HG02759 (cell line): Measurements from ENCODE around the gene JAKMIP3.

ENCODE experiments used
- ATAC-seq: cut with Tn5 transposase; IDR thresholded peaks from one replicate; pipeline ENCODE4 v1.9.1; 2021; ENCODE audit warnings: mild to moderate bottlenecking, moderate library complexity; ENCODE audit not compliant: unreplicated experiment

JAKMIP3 gene

DNA sequence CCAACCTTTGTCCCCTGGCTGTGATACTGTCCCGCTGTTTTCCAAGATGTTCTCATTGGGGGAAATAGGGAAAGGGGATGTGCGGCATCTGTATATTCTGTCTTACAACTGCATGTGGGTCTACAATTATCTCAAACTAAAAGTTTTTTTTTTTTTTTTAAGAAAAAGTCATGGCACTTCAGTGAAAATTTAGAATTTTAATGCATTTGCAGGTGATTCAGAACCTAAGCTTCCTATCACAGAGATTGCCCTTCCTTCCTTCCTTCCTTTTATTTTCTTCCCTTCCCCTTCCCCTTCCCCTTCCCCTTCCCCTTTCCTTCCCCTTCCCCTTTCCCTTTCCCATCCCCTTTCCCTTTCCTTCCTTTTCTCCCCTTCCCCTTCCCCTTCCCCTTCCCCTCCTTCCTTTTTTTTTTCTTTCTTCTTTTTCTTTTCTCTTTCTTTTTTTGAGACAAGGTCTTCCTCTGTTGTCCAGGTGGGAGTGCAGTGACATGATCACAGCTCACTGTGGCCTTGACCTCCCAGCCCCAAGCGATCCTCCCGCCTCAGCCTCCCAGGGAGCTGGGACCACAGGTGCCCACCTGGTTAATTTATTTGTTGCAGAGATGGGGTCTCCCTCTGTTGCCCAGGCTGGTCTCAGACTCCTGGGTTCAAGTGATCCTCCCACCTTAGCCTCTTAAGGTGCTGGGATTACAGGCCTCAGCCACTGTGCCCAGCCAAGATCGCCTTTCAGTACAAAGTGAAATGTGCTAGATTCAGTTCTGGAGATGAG, 32.0 kb downstream of the JAKMIP3 start:
- ATAC-seq: no peak

DNA sequence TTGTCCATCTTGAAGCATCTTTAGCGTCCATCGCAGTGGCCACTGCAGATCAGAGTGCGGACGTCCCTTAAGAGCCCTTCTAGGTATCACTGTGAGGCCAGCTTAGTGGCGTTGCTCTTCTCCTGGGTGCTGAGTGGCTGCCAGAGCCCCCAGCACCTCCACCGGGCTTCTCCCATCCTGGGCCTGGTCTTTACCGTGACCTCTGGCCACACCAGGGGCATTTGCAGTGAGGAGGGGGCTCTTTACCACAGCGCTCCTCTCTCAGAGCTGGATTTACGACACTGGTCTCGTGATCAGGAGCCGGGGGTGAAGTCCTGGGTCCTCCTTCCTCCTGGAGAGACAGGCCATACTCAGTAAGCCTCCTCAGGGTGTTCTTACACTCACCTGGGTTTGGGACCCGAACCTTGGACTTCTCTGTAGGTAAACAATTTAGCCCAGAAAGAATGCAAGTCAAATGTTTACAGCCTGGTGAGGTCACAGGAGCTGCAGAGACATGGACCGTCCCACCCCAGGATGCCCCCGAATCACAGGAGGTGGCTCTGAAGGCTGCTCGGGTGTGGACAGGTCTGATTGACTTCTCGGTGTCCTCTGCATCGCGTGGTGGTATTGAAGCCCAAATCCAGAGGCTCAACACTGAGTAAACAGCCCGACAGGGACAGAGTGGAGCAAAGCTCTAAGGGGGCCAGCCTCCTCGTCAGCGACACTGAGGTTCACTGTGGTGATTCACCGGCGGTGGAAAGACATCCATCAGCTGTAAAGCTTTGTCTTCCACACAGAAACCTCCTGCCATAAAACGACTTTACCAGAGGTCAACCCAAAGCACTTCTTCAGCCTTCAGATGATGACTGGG, 33.0 kb downstream of the JAKMIP3 start:
- ATAC-seq: no peak

DNA sequence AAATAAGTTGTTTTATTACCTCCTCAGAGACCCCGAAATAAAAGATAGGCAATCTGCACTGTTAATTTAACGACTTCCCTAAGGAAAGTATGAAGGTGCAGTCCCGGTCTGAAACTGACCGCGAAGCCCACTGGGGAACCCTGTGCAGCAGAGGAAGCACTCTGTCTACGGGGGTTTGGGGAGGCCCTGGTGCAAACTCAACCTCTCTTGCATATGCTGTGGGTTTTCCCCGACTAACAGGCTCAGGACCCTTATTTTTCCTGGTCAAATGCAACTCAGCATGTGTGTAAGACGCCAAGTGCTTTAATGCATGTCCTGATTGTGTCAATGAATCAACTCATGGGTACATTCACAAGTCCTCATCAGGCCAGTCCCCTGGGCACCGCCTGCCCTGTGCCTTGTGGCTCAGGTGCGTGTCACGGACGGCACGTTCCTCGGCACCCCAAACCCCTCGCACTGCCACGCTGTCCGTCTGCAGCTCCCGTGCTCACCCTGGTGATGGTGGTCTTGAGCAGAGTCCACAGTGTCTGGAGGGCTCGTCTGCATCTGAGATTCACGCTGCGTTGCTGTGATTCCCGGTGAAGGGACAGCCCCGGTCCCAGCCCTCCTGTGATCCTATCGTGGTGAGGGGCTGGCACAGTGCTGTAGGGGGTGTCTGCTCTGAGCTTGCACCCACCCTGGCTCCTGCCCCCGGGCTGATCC, 33.8 kb downstream of the JAKMIP3 start:
- ATAC-seq: no peak

DNA sequence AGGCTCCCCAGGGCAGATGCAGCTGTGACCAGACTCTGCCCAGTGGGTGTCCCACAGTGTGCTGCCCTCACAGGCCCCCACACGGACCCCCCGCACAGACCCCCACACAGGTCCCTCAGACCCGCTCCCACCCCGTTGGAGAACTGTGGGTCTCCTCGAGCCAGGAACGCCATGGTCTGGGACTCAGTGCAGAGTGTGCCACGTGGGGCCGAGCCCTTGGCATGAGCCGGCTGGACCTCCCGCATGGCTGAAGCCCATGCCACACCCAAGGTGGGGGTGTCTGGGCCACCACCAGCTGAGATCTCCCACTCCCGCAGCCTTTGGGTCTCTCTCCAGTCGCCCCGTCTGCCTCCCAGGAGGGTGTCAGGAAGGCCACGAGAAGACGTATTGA, 34.3 kb downstream of the JAKMIP3 start:
- no peak for ATAC-seq

DNA sequence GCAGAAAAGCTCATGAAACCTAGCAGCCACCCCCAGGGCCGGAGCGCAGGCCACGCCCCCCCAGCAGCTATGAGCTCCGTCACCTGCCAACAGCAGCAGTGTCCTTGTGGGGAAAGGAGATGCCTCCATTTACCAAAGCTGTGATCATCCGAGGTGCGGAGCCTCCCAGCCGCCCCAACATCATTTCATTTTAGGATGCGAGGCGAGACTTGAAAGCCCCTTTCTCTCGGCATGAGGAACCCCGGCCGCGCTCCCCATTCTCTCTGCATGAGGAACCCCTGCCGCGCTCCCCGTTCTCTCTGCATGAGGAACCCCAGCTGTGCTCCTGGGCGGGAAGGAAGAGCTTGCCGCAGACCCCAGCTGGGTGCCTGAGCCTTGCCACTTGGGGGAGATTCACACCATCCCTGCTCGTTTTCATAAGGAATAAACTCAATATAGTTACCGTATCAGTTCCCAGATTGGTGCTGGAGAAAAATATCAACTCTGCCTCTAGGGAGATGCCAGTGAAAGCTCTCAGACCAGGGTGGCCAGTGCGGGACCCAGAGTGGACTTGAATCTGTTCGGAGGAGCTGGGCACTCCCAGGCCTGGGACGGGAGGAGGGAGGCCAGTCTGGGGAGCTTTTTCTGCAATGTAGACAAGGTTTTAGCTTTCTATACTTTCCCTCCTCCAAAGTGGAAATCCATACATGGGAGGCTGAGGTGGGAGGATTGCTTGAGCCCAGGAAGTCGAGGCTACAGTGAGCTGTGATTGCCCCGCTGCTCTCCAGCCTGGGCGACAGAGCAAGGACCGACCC, 35.0 kb downstream of the JAKMIP3 start:
- no peak for ATAC-seq

DNA sequence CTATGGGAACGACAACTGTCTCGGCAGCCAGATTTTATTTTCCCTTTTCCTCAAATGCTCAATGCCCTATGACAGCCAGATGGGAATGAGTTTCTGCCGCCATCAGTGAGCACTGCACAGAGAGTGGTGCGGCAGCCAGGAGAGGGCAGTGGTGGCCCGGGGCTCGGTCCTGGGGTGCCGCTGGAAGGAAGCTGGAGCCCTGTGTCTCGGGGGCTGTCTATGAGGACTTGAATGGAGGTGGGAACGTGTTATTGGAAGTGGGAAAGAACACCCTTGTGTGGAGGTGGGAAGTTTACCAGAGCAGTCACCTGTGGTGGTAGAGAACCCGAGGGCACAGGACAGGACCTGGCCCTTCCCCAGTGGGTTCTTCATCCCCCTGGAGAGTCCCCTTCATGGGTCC, 35.8 kb downstream of the JAKMIP3 start:
- ATAC-seq: no peak

DNA sequence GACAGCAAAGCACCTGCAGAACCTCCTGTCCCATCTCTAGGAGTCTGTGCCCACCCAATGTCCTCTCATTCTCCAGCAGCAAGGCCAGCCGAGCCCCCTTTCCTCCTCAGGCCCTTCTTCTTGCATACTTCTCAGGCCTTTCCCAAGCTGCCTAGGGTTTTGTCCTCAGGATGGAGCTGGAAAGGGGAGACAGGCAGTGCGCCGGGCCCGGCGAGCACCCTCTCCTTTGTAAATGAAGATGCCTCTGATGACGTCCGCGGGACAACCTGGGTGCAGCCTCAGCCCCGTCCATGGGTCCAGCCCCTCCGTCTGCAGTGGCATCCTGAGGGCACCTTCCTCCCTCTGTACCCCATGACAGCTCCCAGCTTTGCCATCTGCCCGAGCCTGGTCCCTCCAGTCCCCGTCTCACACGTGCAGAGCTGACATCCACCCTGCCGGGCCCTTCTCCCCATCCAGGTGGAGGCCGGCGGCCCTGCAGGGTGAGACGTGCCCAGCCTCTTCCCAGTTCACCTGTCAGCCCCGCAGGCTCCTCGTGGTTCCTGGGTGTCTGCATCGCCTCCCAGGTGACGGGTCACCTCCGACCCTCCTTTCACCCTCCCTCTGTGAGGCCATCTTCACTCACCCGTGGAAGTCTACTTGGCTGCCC, 36.4 kb downstream of the JAKMIP3 start:
- no peak for ATAC-seq

DNA sequence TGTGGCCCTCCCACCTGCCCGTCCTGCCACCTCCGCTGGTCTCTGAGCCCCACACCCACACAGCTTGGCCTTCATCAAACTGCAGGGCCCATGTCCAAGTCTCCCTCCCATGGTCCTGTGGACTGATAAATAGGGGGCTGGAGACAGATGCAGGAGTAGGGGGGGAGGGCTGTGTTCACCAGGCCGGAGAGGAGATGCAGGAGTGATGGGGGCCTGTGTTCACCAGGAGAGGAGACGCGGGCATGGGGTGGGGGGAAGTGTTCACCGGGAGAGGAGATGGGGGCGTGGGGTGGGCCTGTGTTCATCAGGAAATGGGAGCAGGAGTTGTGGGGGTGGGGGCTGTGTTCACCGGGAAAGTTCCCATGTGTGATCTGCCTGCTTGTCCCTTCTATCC, 37.0 kb downstream of the JAKMIP3 start:
- no peak for ATAC-seq

DNA sequence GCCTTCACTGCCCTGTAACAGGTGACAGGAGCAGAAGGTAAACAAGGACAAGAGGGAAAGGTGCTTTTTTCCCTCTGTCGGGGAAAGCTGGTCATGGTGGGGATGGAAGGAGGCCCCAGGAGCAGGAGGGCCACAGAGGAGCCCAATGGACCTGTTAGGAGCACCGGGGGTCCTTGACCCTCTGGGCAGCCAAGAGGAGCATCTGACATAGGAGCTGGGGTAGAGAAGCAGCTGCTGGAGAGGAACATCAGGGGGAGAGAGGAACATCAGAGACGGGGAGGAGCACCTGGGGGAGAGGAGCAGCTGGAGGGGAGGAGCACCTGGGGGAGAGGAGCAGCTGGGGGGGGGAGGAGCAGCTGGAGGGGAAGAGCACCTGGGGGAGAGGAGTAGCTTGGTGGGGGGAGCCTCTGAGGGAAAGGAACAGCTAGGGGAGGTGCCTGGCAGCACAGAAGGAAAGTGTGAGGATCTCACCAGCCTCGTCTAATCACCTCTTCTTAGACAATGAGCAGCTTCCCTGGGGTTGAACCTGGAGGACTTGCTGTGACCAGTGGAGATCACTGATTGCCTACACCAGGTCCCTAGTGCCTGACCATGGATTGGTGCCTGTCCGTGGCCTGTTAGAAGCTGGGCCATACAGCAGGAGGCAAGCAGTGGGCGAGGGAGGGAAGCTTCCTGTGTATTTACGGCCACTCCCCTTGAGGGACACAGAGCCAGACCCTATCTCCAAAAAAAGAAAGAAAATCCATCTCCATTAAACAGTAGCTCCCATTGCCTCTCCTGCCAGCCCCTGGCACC, 37.6 kb downstream of the JAKMIP3 start:
- ATAC-seq: no peak

DNA sequence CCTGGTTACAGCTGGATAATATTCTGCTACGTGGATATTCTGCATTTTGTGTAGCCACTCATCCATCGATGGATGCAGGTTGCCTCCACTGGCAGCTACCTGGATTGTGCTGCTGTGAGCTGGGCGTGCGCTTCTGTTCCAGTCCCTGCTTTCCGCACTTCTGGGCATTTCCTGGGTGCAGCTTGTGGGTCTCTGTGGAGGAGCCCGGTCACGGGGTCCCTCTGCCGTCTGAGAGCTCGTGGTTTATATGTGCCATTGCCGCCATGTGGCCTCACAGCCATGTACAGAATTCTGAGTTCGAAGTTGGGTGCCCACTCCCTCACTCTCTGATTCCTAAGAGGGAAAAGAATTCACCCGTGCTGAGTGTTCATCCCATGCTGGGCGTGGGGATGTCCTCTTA, 38.3 kb downstream of the JAKMIP3 start:
- ATAC-seq: no peak

DNA sequence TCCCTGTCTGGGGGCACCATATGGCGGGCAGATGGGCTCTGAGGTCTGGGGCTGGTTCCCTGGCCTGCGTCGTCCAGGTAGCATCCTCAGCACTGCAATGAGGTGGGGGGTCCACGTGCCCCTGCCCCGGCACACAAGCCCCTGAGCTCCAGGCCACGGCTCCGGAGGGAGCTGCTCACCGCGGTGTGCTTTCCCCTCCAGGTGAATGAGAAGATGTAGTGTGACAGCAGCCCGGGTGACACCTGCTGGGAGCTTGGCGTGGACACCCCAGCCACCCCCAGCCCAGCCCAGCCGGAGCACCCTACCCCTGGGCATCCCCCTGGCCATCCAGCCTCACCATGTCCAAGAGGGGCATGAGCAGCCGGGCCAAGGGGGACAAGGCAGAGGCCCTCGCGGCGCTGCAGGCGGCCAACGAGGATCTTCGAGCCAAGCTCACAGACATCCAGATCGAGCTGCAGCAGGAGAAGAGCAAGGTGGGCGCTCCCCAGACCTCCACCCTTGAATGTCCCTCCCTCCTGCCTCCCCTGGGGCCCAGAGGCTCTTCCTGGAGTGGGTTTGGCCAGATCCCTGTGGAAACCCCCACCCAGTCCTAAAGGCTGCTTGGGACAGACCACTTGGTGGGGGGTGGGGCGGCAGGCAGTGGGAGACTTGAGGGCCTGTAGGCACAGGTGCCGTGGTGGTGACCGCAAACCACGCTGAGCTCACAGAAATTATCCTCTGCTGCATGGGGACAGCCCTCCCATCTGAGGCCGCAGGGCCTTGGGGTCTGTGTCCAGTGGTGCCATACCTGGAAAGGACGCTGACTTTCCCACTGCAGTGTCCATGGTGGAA, 38.9 kb downstream of the JAKMIP3 start:
- ATAC-seq: no peak

DNA sequence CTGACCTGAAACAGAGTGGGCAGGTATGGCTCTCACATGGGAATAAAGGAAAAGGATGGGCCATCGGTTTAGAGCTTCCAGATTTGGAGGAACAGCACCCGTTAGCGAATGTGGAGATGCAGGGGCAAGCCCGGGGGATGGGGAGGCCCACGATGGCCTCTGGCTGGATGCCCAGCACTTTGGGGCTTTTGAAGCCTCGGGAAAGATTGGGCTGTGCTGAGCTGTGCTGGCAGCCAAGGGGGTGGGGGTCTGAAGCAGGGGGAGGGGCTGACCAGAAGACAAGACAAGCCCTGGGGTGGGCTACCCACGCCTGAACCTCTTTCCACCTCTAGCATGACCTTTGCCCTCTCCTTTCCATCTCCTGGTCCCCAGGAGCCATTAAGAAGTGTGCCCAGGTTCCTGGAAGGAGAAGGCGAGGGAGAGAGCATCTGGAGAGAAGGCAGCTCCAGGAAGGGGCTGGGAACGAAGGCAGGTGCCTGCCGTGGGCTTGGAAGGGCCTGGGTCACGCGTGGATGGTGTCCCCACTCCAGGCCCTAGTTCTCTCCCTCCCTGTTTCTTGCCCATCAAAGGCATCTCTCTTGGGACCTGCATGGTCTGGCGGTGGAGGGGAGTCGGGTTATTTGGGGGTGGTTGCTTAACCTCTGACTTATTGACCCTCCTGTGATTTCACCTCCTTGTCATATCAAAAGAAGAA, 39.7 kb downstream of the JAKMIP3 start:
- no peak for ATAC-seq

DNA sequence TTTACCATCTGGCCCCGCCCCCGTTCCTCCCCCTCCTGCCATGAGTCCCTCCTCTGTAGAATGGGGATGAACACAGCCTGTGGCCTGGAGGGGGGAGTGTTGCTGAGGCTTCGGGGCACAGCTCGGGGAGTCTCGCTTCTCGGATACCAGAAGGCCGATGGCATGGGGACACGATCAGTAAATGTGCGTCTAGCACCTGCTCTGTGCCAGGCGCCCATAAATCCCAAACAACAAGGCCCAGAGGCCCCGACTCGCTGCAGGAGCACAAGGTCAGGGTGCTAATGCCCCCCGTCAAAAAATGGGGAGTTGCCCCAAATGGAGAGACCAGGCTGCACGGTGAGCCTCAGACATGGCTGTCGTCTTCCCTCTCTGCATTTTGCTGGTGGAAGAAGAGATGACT, 40.7 kb downstream of the JAKMIP3 start:
- ATAC-seq: no peak

DNA sequence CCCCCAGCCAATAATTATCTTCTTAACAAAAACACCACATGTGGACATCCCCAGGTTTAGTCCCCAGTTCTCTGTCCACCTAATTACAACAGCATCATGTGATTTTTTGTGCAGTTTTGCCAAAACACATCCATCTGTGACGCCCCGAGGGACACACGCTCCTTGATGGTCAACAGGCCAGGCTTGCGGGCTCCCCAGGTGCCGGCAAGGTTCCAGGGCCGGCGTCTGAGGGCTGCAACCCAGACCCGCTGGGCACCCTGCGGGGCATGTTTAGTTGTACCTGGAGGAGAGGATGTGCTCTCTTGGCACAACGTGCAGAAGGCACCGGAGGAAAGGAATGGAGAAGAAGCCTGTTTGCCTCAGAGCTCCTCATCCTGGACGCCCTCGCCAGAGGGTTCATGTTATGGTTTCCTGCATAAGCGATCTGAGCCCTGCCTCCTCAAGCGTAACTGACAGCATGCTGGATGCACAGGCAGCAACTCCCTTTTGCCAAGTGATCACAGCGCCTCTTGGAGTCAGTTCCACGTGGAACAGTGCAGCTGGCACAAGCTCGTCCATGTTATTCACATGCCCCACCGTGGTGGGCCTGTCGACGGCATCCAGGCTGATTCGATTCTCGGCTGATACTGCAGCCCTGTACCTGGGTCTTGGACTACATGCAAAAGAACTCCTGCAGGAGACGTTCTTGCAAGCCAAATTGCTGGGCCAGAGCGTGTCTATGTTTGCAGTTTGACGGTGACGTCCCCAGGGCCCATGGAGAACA, 41.6 kb downstream of the JAKMIP3 start:
- ATAC-seq: no peak

DNA sequence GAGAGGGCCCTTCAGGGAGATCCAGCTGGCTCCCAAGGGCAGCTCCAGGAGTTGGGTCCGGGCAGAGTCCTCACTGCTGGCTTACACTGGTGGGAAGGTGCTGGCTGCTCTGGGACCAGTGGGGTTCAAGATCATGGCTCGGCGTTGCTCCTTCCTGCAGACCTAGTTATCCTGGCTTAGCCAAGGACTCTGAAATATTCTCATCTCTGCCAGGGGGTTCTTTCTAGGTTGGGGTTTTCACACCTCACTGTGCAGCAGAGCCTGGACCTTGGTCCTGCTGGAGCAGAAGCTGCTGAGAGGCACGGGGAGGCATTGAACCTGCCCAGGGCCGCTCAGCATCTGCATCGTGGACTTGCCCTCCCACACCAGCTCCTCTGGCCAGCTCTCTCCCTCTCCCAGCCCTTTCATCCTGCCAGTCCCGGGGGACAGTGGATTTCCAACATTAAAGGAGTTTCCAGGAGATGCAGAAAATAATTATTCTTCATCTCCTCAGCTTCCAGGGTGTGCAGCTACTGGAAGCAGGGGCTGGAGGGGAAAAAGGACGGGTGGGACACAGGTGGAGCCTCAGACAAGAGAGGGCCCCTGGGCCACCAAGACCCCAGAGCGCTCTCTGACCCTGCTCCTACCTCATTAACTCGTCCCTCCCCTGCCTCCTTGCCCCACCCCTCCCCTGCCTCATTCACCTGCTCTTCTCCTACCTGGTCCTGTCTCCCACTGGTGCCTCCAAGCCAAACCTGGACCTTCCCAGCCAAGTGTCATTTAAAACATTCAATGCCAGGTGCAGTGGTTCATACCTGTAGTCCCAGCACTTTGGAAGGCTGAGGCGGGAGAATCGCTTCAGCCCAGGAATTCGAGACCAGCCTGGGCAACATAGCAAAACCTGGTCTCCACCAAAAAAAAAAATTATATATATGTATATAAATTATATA, 42.5 kb downstream of the JAKMIP3 start:
- ATAC-seq: no peak

DNA sequence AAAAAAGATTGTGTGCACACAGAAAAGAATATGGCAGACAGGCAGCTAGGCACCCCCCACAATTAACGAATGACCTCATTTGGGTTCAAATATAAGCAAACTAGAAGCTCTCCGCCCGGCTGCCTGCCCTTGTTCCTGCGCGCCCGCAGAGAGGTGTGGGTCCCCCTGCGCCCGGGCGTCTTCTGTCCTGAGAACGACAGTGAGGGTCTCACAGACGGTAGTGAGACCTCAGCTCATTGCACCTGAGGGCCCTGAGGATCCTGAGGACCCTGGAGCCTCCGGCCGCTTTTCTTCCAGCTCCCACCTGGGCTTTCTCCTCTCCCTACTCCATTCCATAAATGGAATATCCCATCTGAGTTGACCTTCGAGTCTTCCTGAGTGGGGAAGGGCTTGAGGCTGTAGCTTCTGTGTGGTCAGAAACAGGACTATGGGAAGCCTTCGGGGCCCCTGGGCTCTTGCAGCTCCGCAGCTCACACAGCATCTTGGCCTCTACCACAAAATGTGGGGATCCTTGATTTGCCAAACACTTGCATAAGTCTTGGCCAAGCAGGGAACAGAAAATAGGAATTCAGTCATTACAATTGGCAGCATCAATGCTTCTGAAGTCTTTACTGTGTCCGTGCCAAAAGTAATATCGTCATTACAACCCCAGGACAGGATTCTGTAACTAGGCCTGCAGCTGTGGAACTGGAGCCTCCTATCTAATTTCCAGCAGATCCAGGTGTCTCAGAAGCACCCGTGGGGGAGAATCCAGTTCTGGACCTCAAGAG, 43.8 kb downstream of the JAKMIP3 start:
- ATAC-seq: no peak
